ENCODE results near the gene WIPF2.

The WIPF2 gene

DNA sequence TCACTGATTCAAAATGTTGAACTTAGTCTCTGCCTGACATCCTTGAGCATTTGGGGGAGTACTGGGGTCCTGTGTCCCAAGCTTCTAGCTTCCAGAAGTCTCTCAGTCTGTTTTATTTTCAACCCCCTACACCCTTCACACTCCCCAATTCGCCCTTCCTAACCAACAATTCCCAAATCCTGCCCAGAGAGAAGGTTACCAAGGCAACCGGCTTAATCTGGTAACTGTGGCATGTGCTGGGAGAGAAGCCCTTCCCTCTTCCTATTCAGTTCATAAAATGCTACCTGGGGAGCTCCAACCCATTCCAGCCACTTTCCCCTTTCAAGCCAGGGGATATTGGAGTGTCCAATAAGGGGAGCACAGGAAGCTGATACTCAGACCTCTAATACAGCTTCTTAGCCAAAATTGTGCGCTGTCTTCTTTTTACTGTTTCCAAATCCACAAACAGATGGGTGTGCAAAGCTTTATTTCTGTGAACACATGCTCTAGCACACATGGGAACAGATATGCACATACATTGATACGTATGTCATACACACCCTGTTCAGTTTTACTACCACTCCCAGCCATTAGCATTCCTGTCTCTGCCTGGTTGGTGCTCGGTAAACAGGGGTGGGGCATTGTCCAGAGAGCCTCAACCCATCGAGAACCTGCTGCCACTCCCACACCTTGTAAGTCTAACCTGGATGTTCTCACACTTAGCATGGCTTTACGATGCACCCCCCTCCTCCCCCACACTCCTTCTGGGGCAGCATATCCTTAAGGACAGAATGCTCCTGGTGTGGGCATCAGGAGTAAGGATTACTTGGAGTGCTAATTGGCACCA, 43.0 kb upstream of the WIPF2 start:
- TF ChIP-seq, protein P1, sequence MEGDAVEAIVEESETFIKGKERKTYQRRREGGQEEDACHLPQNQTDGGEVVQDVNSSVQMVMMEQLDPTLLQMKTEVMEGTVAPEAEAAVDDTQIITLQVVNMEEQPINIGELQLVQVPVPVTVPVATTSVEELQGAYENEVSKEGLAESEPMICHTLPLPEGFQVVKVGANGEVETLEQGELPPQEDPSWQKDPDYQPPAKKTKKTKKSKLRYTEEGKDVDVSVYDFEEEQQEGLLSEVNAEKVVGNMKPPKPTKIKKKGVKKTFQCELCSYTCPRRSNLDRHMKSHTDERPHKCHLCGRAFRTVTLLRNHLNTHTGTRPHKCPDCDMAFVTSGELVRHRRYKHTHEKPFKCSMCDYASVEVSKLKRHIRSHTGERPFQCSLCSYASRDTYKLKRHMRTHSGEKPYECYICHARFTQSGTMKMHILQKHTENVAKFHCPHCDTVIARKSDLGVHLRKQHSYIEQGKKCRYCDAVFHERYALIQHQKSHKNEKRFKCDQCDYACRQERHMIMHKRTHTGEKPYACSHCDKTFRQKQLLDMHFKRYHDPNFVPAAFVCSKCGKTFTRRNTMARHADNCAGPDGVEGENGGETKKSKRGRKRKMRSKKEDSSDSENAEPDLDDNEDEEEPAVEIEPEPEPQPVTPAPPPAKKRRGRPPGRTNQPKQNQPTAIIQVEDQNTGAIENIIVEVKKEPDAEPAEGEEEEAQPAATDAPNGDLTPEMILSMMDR (conservative IDR thresholded peaks at IDR 0.05) = no peak
- no peak for TF ChIP-seq ZFX (IDR thresholded peaks at IDR 0.05)
- peak overlapping the region; percentile 61 for H3K27ac ChIP-seq

DNA sequence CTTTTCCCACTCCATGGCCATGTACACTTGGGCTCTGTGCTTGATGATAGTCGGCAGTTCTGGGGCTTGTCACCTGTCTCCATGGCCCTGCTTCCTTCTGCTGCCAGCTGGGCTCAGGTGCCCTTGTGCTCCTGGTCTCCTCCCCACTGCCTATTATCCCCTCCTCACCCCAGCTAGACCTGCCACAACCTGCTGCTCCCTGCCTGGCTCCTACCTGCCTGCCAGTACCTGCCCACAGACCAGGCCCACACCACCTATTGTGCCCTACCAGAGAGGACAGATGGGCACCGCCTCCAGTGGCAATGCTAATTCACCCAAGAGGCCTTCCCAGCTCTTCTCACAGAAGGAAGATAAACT, 42.4 kb upstream of the WIPF2 start:
- H3K27ac ChIP-seq = peak overlapping the region; percentile 61
- TF ChIP-seq ZFX (IDR thresholded peaks at IDR 0.05) = no peak
- TF ChIP-seq, protein P1 (conservative IDR thresholded peaks at IDR 0.05) = no peak

DNA sequence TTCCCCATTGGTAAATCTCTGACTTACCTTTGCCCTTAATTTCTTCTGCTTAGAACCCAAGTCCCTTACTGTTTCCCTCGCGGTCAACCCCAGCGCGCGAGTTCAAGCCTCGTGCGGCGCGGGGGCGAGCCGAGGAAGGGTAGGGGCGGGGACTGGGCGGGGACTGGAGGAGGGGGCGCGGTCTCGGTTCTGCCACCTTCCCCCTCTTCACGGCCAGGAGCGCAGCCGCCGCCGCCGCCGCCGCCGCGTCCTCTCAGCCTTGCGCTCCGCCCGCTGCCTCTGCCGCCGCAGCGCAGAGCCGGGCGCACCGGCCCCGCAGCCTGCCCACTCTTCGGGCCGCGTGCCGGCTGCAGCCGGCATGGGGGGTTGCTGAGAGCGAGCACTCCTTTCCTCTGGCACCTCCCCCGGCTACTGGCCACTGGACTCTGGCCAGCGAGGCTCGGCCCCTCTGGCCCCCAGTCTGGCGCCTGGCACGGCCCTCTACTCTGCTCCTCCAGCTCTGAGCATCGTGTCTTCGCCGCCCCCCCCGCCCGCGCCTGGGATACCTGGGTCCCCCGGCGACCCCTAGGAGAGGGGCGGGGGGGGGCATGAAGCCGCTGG, 41.7 kb upstream of the WIPF2 start, which contains the start of gene RAPGEFL1:
TSS of gene RAPGEFL1 (plus strand) at position 196 of the 600 bp plus-strand sequence. CDS start at position 588, 392 bp downstream.
- peak within 1 kb of the TSS; percentile 61 for H3K27ac ChIP-seq
- TF ChIP-seq ZFX (IDR thresholded peaks at IDR 0.05) = no peak
- TF ChIP-seq, protein P1 (conservative IDR thresholded peaks at IDR 0.05) = no peak

DNA sequence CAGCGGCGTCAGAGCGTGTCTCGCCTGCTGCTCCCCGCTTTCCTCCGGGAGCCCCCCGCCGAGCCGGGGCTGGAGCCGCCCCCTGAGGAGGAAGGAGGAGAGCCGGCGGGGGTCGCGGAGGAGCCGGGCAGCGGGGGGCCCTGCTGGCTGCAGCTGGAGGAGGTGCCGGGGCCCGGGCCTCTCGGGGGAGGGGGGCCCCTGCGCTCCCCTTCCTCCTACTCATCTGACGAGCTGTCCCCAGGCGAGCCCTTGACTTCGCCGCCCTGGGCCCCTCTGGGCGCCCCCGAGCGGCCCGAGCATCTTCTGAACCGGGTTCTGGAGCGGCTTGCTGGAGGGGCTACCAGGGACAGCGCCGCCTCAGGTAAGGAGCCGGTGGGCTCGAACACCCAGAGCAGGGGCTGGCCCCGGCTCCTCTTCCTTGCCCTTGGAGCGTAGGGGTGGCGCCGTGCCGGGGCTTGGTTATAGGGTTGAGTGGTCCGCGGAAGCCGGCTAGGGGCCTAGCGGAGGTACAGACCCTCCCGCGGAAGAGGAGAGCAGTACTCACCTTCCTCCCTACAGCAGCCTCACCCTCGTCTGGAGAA, 41.0 kb upstream of the WIPF2 start:
- H3K27ac ChIP-seq = no peak overlapping the region; the same call in 1 of the 2 replicates
- no peak for TF ChIP-seq ZFX (IDR thresholded peaks at IDR 0.05)
- TF ChIP-seq, protein P1 (conservative IDR thresholded peaks at IDR 0.05) = no peak

DNA sequence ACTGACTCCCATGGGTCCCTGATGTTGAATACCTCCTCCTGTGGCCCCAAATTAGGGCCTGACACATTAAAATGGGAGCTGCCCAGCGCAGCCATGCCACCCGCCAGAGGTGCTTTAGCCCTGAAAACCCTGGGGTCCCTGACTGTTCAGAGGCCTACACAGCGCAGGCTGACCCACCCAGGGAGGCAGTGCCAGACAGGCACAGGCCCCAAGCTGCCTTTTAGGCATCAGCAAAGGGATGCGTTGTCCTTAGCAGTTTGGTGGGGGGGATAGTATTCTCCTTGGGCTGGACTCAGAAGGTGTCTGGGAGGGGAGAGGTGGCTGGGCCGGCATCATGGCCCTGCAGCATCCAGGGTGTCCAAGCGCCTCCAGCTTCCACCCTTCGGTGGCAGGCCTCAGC, 40.4 kb upstream of the WIPF2 start:
- H3K27ac ChIP-seq = no peak overlapping the region
- TF ChIP-seq, protein P1 (conservative IDR thresholded peaks at IDR 0.05) = no peak
- TF ChIP-seq ZFX (IDR thresholded peaks at IDR 0.05) = no peak

DNA sequence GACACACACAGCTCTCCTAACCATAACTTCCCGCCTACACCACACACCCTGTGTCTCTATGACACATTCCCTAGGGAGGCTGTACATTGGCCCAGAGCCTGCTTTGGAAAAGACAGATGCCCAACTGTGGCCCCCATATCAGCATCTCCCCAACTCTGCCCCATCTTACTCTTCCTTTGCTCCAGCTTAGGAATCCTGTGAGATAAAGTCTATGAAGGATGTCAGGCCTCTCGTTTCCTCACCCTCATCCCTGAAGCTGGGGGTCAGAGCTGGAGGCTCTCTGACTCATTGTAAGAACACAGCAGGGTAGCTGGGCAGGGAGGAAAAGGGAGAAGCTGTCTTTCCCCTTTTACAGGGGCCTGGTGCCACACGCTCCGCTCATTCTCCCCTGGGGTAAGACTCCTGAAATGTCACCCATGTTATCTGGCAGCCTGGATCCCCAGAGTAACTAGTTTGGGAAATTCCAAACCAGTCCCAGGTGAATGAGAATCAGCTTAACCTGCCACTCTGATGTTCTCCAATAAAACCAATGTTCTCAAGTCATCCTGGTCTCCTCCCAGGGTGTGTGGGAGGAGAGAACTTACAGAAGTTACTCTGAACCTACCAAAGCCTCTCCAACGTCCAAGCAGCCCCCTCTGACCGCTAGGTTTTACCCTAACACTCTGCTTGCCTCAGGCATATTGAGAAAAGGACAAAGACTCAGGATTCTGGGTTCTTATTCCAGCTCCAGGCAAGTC, 39.0 kb upstream of the WIPF2 start:
- no peak overlapping the region for H3K27ac ChIP-seq
- TF ChIP-seq ZFX (IDR thresholded peaks at IDR 0.05) = no peak
- TF ChIP-seq, protein P1 (conservative IDR thresholded peaks at IDR 0.05) = no peak

Measured in C4-2B (cell line).